GM21381 (cell line): ENCODE measurements around the gene FOXI3.

Experiments used
- ATAC-seq: cut with Tn5 transposase; IDR thresholded peaks from one replicate; pipeline ENCODE4 v1.9.1; 2021; ENCODE audit warnings: mild to moderate bottlenecking, moderate library complexity; ENCODE audit not compliant: unreplicated experiment

The FOXI3 gene

DNA sequence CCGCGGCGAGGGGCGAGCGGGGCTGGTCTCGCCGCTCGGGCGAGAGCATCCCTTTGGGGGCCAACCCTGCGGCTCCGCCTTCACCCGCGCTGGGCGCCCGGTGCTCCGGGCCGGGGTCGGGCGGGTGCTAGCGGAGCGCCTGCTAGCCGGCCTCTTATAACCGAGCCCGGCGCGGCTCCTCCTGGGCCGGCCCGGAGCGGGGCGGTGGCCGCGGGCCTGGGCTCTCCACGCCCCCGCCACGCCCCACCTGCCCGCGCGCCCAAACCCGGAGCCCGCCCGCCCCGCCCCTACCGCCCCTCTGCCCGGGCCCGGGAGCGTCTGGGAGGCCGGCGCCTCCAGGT lies at the start of gene FOXI3:
Gene FOXI3 (minus strand): TSS at position 129 of the 341 bp plus-strand sequence. CDS start 158 bp downstream, outside the sequence.
- ATAC-seq = no peak

DNA sequence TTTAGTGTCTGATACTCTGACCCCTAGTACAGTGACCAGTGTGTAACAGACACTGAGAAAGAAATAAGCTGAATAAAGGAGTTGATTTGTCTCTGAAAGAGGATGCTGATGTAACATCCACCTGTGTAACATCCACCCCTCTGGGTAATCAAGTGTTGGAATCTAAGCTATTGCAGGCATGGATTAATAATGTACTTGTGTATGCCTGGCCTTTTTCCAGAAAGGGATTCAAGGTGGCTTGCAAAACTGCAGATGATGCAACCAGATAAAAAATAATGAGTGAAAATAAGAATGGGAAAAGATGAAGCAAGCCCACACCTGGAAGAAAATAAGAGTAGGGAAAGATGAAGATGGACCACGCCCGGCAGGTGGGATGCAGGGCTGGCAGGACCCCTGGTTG lies 48.2 kb upstream of the FOXI3 start:
- no peak for ATAC-seq

- no peak for ATAC-seq
Measured at GRCh38 chr2:88499204-88499603, 46.7 kb upstream of the FOXI3 start.

- no peak for ATAC-seq
Measured at GRCh38 chr2:88493481-88493880, 41.0 kb upstream of the FOXI3 start.

DNA sequence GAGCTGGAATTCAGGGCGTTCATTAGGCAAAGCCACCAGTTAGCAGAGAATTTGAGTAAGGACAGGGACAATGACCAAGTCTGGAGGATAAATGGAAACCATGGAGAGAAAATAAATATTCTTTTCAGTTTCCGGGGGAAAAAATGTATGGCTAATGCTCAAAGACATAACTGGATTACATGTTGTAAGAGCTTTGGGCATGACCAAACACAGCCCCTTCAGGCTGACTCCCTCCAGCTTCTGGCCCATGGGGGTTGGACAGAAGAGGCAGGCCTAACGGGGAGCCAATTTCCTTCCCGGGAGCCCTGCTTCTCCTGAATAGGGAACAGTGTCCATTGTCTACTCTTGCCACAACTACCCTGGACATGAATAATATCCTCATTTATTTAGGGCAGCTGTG lies 39.5 kb upstream of the FOXI3 start:
- ATAC-seq = no peak

GRCh38 chr2:88489181-88489580 lies 36.7 kb upstream of the FOXI3 start:
- no peak for ATAC-seq

- no peak for ATAC-seq
Measured at GRCh38 chr2:88483200-88483599, 30.7 kb upstream of the FOXI3 start.

DNA sequence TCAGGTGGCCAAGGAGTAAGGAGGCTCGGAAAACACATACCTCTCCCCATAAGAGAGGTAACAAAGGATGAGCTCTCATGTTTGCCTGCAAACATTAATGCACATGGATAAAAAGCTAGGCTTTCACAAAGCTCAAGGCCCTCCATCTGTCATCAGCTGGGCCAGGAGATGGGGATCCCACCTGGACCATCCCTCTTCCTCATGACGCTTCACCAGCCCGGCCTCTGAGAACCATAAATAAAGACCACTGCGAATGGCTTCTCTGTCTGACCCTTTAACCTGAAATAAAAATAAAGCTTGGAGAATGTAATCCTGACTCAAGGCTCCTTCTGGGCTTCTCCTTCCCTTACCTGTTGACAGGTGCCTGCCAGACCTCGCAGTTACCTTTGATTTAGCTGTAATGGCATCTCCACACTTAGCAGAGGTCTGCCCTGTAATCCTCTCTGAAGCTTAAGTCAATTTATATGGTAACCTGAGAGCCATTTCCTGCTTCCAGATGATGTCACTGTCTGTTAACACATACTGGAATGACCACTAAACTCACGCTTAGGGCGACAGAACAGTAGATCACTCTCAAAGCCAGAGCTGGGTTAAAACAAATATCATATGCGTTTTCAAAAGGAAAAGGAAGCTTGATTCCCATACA lies 29.3 kb upstream of the FOXI3 start:
- no peak for ATAC-seq

- no peak for ATAC-seq
Measured at GRCh38 chr2:88472811-88473210, 20.3 kb upstream of the FOXI3 start.

DNA sequence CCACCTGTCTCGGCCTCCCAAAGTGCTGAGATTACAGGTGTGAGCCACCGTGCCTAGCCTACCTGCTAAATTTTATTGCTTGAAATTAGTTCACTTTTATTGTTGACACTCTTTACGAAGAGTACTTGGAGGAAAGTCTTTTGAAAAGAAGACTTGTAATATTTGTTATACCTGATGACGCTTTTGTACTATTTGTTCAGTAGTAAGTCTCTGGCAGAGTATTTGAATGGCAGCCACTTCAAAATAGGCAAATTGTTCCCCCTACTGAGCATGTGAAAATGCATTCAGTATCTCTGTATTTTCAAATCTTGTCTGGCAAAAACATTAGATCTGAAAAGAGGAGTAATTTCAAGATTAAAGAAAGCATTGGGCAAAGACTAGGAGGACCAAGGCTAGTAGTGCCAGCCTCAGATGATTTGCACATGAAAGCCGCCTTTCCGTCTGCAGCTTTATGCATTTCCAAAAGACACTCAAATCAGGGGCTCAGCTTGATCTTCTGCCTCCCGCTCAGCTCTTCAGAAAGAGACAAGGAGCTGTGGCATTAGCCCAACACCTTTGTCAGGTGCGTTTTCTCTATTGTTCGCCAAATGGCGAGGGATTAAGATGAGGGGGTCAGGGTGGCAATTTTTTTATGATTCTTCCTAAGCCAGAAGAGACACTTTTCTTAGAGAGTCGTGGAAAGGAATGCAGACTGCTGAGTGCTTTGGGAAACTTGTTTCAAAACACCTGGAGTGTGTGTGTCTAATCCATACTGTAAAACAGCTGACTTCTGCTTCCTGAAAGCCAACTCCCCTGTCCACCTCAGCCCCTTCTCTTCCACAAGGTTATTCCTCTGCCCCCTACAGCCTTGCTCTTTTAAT lies 18.8 kb upstream of the FOXI3 start:
- ATAC-seq = no peak

DNA sequence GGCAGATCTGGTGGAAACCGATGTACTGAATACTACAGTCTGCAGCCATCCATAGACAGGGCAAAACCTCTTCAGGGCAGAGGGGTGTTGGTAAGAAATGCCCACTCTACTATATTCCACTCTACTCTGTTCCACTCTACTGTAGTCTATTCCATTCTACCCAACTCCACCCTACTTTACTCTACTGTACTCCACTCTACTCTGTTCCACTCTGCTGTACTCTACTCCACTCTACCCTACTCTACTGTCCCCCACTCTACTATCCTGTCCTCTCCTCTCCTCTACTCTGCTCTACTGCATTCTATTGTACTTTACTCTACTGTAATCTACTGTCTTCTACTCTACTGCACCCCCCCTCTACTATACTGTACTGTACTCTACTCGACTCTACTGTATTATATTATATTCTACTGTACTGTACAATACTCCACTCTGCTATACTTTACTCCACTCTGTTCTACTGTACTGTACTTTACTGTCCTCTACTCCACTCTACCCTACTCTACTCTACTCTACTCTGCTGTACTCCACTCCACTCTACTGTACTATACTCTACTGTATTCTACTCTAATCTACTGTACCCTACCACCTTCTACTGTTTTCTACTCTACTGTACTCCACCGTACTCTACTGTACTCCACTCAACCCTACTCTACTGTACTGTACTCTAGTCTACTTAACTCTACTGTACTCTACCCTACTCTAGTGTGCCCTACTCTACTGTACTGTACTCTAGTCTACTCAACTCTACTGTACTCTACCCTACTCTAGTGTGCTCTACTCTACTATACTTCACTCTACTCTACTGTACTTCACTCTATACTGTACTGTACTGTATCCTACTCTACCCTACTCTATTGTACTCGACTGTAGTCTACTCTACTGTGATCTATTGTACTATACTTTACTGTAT lies 17.0 kb upstream of the FOXI3 start:
- ATAC-seq = no peak

- no peak for ATAC-seq
Measured at GRCh38 chr2:88464153-88464552, 11.7 kb upstream of the FOXI3 start.

DNA sequence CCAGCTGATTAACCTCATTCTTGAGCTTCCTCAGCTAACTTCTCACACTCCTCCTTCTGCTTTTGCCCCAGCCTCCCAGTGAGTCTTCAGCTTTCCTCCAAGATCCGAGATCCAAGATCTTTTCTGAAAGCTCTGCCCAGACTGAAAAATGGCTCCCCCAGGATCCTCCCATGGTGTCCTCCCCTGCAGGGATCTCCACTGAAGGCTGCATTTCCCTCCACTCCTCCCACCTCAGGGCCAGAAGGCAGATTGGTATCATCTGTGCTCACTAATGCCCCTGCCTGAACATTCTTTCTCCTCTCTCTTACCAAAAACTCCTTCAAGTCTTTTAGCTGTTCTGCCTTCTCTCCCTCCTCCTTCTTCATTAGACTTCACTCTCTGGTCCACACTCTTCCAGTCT lies 6.1 kb upstream of the FOXI3 start:
- ATAC-seq = no peak

GRCh38 chr2:88452980-88453582 lies 588 bp upstream of the FOXI3 start:
- ATAC-seq = no peak

DNA sequence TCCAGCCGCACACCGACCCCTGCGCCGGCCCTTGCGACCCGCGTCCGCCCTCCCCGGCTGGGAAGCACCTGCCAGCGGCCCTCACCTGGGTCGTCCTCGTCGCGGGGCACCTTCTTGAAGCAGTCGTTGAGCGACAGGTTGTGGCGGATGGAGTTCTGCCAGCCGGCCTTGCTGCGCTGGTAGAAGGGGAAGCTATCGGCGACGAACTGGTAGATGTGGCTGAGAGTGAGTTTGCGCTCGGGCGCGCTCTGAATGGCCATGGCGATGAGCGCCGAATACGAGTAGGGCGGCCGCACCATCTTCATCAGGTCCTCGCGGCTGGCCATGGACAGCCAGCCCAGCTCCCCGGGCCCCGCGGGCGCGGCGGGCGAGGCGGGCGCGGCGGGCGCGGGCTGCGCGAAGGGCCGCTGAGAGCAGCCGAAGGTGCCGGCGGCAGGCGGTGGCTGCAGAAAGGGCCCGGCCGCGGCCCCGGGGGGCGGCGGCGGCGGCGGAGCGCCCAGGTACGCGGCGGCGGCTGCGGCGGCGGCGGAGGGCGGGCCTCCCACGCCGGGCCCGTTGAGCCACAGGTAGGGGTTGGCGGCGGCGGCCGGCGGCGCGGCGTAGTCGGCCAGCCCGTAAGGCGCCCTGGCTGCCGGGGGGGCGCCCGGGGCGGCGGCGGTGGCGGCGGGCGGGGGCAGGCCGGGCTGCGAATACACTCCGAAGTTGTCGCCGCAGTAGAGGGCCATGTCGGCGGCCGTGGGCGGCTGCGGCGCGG lies 505 bp downstream of the FOXI3 start:
- no peak for ATAC-seq

GRCh38 chr2:88450925-88451810 lies 1.3 kb downstream of the FOXI3 start:
- ATAC-seq = no peak

GRCh38 chr2:88450186-88450585 lies 2.3 kb downstream of the FOXI3 start:
- no peak for ATAC-seq

DNA sequence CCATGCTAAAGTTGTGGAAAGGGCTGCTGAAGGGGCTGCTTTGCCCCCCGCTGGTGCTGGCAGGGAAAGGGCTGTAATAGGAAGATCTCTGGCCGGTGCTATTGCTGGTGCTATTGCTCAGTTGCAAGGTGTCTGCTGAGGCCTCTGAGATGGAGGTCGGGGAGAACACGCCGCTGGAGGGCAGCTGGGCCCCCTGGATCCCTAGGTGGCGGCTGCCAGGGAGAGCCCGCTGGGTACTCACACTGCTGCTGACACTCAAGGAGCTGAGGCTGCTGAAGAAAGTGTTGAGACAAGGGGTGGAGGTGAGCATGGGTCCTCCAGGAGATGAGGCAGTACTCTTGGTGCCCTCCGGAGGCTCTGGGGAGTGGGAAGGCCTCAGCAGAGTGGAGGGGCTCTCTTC lies 4.2 kb downstream of the FOXI3 start:
- no peak for ATAC-seq

DNA sequence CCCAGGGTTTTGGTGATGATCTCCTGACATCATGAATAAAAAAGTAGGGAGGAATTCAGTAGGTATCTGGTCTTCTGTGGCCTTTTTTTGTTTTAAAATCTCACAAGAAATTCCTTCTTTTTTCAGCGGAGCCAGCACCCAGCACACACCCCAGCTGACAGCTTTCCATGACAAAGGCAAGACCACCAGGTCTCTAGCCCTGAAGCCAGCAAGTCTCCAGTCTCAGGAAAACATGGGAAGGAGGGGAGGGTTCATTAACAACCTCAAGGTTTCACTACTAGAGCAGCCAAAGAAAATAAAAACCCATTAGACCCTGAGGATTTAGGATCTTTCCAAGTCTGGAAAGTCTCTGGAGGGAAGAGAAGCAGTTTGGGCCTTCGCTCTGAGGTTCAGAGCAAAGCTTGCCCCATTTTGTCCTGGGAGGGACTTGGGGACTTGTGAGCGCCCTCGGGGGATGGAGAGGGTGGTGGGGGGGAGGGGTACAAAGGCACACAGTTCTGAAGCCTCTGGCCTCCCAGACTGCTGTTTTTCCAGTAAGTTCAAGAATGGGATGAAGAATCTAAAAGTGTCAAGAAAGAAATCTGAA lies 9.0 kb downstream of the FOXI3 start:
- ATAC-seq = no peak
